ENCODE results near the gene GNG12.

GNG12 gene

GRCh38 chr1:67814121-67814772, 19.0 kb downstream of the GNG12 start:
- no peak for DNase-seq (ENCODE audit: low spot score)

GRCh38 chr1:67812226-67812625, 21.0 kb downstream of the GNG12 start:
- DNase-seq (ENCODE audit: low spot score), result no peak

GRCh38 chr1:67811781-67812180, 21.5 kb downstream of the GNG12 start:
- no peak for DNase-seq (ENCODE audit: low spot score)

- no peak for DNase-seq (ENCODE audit: low spot score)
Observed at GRCh38 chr1:67809887-67810286, 23.4 kb downstream of the GNG12 start.

- no peak for DNase-seq (ENCODE audit: low spot score)
Observed at GRCh38 chr1:67807282-67807681, 26.0 kb downstream of the GNG12 start.

GRCh38 chr1:67804710-67805109, 28.6 kb downstream of the GNG12 start:
- DNase-seq (ENCODE audit: low spot score), result no peak

GRCh38 chr1:67803380-67804279, 29.6 kb downstream of the GNG12 start:
- DNase-seq (ENCODE audit: low spot score), result no peak

DNA sequence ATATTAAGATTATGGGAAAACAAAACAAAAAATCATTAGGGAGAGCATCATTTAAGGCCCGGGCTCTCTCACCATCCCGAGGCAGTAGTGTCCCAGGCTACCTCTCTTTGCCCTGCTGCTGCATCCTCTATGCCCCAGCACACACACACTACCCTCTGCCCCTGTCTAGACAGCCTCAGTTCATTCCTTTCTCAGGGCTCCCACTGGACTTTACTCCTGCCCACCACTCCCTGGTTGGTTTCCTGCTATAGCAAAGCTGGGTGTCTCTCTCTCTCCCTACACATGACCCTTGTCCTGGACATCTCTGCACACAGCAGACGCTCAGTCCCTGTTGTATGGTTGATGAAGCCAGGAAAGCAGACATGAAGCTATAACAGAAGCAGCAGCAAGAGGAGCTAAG, 30.7 kb downstream of the GNG12 start:
- no peak for DNase-seq (ENCODE audit: low spot score)

DNA sequence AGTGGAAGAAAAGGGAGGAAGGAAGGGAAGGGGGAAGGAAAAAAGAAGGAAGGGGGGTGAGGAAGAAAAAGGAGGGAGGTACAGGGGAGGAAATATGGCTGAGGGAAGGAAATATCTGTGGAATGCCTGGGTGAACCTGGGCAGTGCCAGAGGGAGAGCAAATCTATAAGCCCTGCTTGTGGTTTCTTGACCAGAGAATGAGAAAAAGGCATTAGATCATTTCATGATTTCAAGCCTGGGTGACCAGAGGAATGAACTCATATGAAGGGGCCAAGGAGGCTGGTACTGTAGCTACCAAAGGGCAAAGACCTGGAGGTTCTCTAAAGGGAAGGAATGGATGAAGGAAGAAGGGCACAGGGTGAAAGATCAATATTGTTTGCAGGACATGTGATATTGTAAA, 31.4 kb downstream of the GNG12 start:
- DNase-seq (ENCODE audit: low spot score), result no peak

DNA sequence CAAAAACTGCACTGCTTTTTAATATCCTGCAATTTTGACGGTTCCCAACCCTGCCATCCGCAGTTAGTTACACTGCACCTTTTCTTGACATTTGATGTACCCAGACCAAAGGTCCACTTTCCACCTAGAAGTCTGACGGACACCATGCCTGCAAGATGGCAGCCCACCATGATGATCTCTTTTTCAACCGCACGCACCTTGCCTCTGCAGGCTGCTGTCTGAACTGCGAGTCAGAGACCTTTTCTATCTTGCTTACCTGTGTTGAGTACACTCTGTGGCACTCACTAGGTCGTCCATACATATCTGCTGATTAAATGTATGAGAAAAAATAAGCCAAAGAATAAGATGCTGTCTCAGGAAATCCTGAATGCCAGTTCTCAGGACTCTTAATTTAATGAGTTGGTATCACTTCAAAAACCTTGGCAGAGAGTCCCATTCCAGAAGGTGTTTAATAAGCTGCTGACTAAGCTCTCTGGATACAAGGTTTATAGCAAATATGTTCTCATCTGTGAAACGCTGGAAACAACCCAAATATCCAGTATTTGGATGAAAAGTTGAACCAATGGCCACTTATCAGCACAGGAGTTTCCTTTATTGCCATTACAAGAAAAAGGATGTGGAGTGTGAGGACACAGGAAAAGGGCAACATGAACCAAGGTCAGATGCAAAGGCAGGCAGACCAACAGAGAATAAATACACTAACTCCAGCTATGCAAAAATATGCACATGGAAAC, 37.9 kb downstream of the GNG12 start:
- no peak for DNase-seq (ENCODE audit: low spot score)

DNA sequence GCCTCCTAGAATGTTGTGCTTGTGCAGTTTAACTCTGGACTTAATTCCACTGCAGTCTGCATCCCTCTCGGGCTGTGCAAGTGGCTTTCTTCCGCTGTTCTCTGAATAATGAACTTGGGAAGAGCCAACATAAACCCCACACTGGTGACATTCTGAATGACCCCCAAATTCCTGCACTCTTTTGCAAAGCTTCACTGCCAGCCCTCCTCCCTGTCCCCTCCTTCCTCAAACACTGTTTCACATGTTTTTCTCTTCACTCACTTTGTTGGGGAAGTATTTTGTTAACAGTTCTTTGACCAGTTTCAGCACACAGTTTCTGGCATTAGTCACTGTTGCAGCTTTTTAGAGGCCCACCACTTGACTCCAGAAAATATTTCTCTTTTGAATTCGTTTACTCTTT, 39.7 kb downstream of the GNG12 start:
- DNase-seq (ENCODE audit: low spot score), result no peak

GRCh38 chr1:67792741-67793458, 40.4 kb downstream of the GNG12 start:
- no peak for DNase-seq (ENCODE audit: low spot score)

DNA sequence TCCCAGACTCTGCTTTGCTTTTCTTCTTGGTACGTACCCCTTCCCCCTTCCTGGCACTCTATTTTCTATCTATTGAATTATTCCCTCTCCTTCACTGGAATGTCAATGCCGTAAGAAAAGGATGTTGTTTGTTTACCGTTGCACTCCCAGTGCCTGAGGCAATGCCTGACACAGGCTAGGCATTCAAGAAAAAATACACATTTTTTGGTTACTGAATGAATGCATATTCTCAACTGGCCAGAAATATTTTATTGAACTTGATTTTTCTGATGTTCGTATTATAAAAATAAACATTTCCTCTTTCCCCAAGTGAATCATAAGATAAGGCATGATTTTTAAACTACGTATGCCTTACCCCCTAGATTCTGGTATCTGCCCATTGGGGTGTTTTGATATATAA, 41.2 kb downstream of the GNG12 start:
- DNase-seq (ENCODE audit: low spot score), result no peak

GRCh38 chr1:67791686-67792085, 41.6 kb downstream of the GNG12 start:
- DNase-seq (ENCODE audit: low spot score), result no peak

- no peak for DNase-seq (ENCODE audit: low spot score)
Observed at GRCh38 chr1:67791261-67791660, 42.0 kb downstream of the GNG12 start.

- DNase-seq (ENCODE audit: low spot score), result no peak
Observed at GRCh38 chr1:67790201-67790692, 43.0 kb downstream of the GNG12 start.

DNA sequence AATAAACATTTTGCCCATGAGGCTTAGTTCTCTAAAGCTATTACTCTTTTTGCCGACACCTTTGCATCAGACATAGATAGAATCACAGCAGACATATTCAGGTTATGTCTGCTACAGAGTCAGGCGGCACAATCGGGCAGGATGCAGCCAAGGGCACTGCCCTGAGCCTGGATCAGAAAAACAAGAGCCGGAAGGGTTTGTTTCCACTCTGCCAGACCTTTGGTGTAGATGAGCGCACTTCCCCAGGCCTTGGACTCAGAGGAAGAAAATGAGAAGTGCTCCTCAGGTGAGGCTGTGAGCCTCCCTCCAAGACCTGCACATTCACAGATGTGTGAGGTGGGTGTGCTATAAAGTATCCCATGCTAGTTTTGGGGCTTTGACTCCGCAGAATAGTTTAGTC, 43.7 kb downstream of the GNG12 start:
- no peak for DNase-seq (ENCODE audit: low spot score)

- DNase-seq (ENCODE audit: low spot score), result no peak
Observed at GRCh38 chr1:67788904-67789303, 44.4 kb downstream of the GNG12 start.

DNA sequence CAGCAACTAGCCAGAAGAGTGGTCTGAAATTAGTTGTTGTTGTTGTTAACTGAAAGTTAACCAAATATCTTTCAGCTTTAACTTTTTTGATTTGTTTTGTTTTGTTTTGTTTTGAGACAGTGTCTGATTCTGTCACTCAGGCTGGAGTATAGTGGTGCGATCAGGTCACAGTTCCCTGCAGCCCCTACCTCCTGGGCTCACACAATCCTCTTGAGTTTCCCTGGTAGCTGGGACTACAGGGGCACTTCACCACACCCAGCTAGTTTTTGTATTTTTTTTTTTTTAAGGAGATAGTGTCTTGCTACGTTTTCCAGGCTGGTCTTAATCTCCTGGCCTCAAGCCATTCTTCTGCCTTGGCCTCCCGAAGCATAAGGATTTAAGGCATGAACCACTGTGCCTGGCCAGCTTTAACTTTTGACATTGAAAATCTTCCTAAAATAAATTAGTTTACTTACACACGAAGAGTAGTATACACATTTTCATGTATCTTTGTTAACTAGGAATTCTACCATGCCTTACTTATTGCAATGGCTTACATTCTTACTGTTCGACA, 45.0 kb downstream of the GNG12 start:
- no peak for DNase-seq (ENCODE audit: low spot score)

DNA sequence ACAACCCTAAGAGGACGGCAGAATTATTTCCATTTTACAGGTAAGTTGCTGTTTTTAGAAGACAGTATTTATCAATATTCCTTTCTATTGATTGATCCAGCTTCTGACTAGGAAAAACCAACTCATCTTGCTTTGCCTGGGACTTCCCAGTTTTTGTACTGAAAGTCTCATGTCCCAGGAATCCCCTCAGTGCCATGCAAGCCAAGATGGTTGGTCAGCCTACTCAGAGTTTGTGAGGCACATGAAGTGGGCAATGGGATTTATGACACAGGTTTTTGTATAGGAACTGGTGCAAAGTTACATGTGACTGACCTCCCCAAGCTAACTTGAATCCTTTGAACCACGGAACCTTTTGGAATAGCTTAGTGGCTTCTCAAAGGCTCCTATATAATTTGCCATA, 45.5 kb downstream of the GNG12 start:
- DNase-seq (ENCODE audit: low spot score), result no peak

DNA sequence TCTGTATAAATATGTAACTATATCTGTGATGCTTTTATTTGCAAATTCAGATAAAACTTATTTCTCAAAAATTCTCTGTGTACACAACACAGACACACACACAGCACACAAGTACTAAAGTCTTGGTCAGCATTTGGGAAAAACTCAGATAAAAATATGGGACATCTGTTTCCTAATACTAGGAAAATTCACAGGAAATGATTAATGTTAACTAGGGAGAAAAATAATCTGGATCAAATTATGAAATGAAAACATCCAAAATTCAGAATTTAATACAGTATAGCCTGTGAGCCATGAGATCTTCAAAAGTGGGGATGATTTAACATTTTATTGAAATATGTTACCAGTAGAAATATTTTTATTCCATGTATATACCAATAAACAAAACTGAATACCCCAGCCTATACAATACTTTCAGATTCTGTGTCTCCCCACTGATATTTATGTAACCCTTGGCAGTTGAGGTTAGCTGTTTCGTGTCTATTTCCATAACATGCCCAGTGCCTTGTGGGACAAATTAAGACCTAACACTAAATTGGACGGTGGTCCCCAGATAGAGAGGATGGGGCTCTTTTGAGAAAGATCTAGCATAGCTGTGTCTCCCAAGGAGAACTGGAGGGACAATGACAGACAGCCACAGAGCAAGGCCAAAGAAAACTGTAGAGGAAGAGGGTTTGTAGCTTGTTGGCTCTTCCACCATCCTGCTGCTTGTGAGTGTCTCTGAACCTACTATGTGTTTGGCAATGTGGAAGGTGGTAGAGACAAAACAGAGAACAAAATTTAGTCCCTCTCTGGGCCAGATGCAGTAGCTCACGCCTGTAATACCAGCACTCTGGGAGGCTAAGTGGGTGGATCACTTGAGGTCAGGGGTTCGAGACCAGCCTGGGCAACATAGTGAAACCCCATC, 47.2 kb downstream of the GNG12 start:
- DNase-seq (ENCODE audit: low spot score), result no peak

Data from LoVo (cell line).